HG03175 (cell line): ENCODE measurements around the gene LGALS3BP.
A peak's percentile ranks its signal among the peaks of the same experiment; 100 is the strongest.

Experiments used
- ATAC-seq: cut with Tn5 transposase; IDR thresholded peaks from one replicate; pipeline ENCODE4 v1.9.1; 2021; ENCODE audit warnings: mild to moderate bottlenecking, moderate library complexity; ENCODE audit not compliant: unreplicated experiment

The LGALS3BP gene

GRCh38 chr17:79014158-79014758 lies 34.5 kb upstream of the LGALS3BP start:
- ATAC-seq = no peak

- no peak for ATAC-seq
These were observed 32.9 kb upstream of the LGALS3BP start for GRCh38 chr17:79012563-79013134.

DNA sequence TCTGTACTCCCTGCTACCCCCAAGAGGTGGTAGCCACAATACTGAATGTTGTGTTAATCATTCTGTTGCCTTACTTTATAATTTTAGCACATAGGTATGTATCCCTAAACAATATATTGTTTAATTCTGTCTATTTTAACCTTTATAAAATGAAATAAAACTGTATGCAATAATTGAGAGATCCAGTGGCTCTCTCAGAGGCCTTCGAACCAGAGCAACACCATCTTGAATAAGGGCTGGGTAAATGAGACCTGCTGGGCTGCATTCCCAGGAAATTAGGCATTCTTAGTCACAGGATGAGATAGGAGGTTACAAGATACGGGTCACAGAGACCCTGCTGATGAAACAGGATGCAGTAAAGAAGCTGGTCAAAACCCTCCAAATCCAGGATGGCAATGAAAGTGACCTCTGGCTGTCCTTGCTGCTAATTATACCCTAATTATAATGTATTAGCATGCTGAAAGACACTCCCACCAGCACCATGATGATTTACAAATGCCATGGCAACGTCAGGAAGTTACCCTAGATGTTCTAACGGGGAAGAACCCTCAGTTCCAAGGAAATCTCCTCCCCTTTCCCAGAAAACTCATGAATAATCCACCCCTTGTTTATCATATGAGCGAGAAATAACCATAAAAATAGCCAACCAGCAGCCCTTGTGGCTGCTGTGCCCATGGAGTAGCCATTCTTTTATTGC lies 31.9 kb upstream of the LGALS3BP start:
- ATAC-seq = no peak

DNA sequence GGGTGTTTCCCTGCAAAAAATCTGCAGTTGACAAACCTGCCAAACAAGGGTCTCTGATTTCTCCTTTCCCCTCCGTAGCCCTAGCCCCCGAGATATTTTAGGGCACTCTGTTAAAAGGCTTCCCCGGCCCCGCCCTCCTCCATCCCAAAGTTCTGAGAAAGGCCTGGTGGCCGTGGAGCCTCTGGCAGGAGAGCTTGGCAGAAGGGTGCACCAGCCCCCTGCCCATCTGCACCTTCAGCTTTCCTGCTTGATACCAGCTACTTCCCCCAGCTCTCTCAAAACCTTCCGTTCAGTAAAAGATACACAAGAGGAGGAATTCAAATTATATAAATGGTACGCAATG lies 30.6 kb upstream of the LGALS3BP start:
- no peak for ATAC-seq

- peak; percentile 94 for ATAC-seq
These were observed 29.9 kb upstream of the LGALS3BP start, which contains the start of gene CANT1 for GRCh38 chr17:79009397-79010303. TSS of gene CANT1 (minus strand) at chr17:79009764. CDS start at chr17:78997622, 12,142 bp downstream.

GRCh38 chr17:79008666-79009387 lies 29.1 kb upstream of the LGALS3BP start:
- ATAC-seq = no peak

GRCh38 chr17:79007504-79008381 lies 28.0 kb upstream of the LGALS3BP start:
- no peak for ATAC-seq

DNA sequence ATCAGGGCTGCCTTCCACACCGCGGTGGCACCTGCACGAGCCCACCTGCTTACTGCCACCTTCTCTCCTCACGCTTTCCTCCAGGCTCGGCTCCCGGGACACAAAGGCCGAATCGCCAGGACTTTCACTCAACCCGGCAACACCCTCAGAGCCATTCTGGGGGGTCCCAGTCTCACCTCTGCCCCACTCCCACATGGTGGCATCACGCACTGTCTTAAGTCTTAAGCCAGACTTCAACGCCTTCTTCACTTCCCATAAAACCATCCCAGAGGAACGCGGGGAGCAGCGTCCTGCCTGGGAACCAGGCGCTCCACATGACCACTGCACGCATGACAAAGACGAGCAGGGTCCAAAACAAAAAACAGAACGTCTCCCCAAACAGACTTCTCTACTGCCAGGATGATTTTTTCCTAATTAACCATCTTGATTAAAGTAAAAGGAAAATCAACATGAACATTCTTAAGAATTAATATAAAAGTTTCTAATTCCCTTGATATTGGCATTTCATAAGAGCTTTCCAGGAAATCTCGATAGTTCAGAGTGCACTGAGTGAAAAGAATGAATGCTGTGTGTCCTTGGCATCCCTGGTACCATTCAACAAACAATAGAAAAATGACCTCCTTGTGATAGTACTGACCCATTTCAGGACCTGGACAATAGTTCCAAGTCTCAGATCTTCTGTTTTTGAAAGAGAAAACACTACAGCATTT lies 27.2 kb upstream of the LGALS3BP start:
- ATAC-seq = no peak

- no peak for ATAC-seq
These were observed 26.3 kb upstream of the LGALS3BP start for GRCh38 chr17:79006046-79006445.

DNA sequence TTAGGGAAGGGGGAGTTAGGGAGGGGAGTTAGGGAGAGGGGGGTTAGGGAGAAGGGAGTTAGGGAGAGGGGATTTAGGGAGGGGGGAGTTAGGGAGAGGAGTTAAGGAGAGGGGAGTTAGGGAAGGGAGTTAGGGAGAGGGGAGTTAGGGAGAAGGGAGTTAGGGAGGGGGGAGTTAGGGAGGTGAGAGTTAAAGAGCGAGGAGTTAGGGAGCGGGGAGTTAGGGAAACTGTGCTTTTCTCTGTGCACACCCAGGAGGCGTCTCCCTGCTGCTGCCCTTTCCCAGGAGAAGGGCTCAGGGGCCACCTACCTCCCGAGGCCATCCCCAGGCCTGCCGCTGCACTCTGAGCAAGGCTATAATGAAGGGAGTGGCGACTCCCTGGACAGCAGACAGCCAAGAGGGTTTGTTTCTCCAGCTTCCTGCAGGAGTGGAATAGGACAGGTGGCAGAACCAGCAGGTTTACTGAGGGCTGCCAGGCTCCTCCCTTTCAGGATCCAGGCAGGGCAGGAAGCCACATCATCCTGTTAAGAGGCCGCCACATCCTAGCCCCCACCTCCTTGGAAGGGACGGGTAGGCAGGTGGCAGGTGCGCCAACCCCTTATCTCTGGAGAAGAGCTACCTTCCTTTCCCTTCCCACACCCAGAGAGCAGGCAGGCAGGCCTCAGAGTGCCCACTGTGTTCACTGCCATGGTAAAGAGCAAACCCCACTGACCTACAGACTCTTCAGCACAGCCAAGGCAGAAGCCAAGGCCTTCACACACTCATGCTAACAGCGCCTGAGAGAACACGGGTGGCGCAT lies 25.5 kb upstream of the LGALS3BP start:
- no peak for ATAC-seq

DNA sequence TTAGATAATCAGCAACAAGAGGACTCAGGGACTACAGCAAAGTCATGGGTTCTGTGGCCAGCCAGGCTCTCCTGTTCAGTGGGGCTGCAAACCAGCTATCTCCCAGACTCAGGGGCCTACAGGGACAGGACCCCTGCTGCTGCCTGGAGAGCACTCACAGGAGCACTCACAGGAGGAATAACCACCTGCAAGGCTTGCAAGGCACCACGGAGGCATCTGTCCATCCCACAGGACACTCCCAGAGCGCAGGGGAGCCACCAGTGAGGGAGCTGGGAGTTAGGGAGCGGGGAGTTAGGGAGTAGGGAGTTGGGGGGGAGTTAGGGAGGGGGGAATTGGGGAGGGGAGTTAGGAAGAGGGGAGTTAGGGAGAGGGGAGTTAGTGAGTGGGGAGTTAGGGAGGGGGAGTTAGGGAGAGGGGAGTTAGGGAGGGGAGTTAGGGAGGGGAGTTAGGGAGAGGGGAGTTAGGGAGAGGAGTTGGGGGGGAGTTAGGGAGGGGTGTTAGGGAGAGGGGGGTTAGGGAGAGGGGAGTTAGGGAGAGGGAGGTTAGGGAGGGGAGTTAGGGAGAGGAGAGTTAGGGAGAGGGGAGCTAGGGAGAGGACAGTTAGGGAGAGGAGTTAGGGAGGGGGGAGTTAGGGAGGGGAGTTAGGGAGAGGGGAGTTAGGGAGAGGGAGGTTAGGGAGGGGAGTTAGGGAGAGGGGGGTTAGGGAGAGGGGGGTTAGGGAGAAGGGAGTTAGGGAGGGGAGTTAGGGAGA lies 24.1 kb upstream of the LGALS3BP start:
- ATAC-seq = no peak

GRCh38 chr17:79002796-79003593 lies 23.3 kb upstream of the LGALS3BP start:
- no peak for ATAC-seq

GRCh38 chr17:79002291-79002690 lies 22.6 kb upstream of the LGALS3BP start:
- no peak for ATAC-seq

DNA sequence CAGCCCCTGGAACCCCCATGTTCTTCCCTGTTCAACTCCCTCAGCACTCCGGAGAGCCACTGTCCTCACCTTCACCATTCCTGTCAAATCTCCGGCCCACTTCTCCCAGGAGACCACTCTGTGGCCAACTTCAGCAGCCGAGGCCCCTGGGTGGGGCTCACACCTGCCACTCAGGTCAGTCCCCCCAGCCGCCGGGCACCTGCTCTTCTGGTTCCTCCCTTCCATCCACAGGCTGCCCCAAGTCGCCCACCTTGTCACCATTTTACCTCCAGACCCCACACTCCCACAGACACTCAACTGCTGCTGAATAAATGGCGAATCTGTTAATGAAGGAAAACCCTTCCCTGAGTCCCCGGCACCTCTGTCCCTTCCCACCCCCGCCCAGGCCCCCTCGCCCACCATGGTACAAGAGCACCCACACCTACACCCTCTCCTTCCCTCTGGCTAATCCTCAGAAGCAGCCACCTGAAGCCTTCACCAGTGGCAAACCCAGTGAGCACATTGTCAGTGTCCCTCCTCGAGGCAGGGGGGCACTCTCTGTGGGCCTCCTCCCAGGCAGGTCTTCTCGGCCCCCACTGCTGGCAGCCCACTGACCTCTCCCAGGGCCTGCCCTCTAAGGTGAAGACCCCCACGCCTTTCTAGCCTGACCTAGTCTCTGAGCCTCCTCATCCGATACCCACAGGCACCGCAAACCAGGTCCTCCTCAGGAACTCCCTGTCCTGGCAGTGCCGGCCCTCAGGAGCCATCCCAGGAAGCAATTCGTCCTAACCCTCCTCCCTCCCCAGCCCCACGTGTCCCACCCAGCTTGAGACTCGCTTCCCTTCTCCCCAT lies 21.7 kb upstream of the LGALS3BP start:
- ATAC-seq = no peak

DNA sequence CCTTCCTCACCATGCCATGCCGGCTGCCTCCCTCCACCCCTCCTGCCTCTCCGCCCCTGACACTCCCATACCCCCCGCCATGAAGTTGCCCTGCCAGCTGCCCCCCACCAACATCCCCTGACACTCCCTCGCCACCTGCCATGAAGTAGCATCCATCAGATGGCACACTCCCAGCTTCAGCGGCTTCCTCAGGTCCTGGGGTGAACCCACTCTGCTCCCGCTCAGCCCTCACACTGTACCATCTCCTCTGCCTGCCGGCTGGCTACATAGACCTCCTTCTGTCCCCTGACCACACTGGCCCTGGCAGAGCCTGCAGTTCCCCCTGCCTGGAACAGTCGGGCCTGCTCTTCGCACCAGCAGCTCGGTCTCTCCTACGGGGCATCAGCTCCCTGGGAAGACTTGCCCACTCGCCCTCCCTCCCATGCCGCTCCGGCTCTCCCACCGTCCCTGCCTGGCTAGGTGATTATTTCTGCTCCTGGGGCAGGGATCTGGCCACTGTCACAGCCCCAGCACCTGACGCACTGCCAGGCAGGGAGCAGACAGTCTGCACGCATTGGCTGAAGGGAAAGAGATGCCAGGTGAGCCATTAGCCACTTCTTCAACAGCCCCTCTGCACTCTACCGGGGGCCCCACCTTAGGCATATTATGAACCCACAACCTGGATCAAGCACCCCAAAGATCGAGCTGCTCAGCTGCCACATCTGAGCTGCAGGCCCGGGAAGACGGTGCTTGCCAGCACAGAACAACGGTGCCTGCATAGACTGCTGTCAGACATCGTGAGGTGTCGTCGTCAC lies 20.9 kb upstream of the LGALS3BP start:
- ATAC-seq = no peak
